Activated CD8-positive, alpha-beta memory T cell treated with anti-CD3 and anti-CD28 coated beads for 1 hour (primary cell): ENCODE results near the gene KLF11.
"Not testable (repeated sequence)": the region's sequence is repeated elsewhere in the genome, so short reads cannot be mapped to it uniquely, and the experiment has no call there.

Source experiments
- DNase-seq, 2 donors: peaks; one replicate each; pipeline ENCODE4 v3.0.0-alpha.2; 2020; ENCODE audit warnings: low read depth in 1 of 2; ENCODE audit errors: extremely low read depth in 1 of 2

KLF11 gene

DNA sequence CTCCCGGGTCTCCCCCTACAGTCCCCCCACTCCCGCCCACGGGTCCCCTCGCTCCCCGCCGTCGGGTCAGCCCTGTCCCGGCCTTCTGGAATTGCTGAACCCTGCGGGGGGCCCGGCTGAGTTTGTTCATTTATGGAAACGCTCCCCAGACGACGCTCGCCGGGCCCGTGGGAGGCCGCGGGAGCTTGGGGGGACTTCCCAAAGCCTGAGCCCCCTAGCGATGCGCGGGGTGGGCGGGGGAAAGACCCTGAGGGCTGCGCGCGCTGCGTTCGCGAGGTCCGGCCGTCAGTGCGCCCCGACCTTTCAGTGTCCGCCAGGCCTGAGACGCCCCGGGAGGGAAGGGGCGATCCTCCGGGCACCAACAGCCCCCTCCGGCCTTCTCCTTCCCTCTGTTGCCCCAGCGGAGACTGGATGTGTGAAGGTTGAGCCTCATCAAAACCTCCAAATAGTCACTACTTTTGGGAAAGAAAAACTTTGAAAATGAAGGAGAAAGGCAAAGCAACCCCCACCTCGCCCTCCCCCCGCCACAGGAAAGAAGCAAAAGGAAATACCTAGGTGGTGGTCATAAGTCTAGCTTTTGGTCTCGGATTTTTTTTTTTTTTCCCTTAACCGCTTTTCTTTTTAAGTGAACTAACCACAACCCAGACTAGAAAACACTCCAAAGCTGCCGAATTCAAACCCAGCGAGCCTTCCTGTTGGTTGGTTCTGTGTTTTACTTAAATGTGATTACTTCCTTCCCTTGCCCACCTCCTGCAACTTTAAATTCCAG, 37.4 kb downstream of the KLF11 start:
- DNase-seq, result no peak

DNA sequence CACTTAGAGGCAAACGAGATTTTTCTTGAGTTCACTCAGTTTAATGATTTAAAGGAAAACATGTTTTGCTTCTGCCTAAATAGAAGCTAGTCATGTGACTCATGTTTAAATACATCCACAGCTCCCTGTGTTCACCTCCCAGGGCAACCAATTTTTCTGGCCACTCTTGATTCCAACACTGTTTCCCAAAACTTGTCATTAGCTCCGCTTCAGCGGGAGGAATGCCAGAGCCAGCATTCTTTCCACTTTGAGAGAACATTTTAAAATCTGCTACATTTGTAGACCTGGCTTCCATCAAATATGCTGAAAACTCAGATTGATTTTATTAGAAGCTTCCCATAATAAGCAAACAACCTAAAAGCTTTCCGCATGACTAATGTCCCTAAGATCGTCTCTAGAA, 39.7 kb downstream of the KLF11 start:
- no peak for DNase-seq

DNA sequence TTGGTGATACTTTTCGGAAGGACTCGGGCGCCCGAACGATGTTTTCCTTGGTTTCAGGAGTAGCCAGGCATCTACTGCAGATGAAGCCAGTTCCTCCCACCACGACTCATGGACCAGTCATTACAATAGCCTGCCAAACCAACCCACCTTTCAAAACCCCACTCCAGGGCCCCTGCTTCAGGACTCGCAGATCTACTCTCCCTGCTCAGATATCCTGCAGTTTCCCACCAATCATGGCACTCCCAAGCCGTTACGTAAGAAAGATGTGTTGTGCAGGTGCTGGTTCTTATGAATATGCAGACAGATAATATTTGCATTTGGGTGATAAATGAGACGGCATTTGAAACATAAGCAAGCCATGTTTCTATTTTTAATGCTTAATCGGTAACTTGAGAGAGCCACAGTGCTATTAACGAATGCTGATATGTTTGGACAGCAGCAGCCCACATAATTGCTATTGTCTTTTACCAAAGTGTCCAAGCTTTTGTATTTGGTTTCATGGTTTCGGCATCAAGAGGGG, 40.4 kb downstream of the KLF11 start:
- no peak for DNase-seq

DNA sequence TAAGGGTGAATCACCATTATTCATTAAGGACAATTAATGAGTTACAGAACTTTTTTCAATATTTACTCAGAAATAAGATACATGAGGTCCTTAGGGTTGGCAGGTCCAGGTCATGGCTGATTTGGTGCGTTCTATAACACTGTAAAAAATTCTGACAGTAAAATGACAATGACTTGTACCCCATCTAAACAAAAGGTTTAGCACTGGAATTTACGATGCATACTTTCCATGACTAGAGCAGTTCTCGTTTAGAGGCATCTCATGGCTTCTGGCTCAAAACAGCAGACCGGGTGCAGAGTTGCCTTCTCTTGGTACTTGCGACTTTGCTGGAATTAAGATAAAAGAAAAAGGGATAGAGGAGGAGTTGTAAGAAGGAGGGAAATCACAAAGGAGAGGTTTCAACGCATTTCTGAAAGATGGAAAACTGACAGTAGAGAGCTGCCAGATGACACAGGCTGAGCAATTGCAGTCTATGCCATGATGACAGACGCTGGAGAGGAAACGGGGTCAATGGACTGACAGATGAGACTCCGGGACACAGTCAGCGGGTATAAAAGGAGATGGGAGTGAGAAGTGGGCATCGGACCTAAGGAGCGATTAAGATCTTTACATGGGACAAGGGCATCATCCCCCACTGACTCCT, 41.0 kb downstream of the KLF11 start:
- no peak for DNase-seq

DNA sequence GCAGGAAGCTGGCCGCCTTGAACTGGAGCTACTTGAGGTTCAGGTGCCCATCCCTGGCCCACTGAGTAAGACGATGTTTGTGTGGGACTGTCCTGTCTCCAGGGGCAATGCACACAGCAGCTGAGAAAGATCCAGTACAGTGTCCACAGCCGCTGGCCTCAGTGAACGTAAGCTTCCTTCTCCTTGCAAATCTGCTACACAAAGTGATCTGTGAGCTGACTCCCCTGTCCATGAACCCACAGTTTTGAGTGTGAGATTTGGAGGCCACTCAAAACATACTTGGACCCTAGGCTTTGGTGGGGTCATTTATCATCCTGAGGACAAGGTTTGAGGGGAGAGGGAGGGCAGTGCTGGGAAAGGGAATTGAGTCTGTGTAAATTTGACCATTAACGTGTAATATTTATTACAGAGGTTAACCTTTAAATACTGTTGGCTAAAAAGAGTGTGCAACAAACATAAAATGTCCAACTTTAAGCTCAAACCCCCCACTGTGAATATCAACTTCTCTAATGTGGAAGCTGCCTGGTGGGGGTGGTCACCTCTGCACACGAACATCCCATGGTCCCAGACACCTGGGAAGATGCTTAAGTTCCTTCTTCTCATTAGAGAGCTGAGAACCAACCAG, 41.8 kb downstream of the KLF11 start:
- DNase-seq, result no peak

DNA sequence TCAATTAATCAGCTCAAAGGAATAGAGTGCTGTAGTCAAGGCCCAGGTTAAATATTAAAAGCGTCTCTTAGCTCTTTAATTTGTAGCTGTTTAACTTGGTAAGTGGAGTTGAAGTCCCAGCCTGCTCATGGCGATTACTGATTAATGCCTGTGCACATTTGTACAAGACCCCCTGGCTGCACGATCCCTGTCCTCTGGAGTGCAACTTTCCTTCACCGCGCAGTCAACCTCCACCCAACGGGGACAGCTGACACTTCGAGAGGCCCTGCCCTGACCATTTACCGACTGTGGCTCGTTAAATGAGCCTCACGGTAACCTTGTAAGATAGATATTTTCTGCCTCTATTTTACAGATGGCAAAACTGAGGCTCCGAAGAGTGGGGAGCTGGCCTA, 42.3 kb downstream of the KLF11 start:
- no peak for DNase-seq

DNA sequence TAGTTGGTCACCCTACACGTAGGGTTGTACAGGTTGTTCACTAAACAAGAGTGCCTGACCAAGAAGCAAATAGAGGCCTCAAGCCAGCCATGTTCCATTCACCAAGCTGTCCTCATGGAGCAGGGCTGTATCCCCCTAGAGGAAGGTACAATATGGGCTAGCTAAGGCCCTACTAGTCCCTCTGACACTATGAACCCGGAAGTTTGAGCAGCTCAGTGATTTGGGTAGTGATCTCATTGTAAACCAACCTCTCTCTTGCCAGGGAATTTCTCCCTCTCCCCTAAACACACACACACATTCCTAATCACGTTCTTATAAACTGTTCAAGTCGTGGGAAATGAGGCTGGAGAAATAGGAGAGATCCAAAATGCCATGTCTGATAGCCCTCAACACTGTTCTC, 43.6 kb downstream of the KLF11 start:
- no peak for DNase-seq

DNA sequence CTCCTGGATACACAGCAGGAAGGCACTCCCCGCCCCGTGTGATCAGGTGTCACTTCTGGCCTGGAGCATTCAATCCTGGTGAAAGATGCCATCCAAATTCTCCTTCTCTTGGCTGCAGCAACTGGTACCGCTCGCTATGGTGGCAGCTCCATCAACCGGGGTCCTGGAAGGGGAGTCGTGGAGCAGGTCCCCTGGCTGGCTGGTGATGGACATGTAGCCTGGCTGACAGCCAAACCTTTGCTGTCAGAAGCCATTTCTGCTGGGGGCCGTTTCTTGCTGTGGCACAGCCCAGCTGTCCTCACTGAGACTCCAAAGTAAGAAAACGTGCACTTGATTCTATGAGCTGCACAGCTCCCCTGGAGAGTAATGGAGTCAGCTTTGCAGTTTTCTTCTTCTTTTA, 44.0 kb downstream of the KLF11 start:
- no peak for DNase-seq

DNA sequence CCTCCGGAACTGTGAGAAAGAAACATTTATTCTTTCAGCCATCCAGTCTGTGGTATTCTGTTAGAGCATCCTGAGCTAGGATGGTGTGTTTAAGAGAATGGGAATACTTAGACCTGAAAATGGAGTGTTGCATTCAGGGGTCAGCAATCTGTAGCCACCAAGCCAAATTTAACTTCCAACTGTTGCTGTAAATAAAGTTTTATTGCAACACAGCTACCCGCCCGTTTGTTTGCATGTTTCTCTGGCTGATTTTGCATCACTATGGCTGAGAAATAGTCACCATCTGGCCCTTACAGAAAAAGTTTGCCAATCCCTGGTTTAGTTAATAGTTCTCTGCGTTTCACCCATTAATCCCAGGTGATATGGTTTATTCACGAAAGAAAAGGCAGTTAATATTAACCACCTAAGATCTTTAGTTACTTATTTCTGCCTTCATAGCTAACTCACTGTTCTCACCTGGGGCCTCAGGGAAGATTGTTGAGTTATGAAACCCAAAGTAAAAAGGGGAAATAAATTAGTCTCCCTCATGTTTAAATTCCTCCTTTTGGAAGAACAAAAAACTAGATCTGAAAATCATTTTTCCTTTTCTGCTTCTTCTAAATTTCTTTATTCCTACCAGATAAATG, 46.3 kb downstream of the KLF11 start:
- no peak for DNase-seq

DNA sequence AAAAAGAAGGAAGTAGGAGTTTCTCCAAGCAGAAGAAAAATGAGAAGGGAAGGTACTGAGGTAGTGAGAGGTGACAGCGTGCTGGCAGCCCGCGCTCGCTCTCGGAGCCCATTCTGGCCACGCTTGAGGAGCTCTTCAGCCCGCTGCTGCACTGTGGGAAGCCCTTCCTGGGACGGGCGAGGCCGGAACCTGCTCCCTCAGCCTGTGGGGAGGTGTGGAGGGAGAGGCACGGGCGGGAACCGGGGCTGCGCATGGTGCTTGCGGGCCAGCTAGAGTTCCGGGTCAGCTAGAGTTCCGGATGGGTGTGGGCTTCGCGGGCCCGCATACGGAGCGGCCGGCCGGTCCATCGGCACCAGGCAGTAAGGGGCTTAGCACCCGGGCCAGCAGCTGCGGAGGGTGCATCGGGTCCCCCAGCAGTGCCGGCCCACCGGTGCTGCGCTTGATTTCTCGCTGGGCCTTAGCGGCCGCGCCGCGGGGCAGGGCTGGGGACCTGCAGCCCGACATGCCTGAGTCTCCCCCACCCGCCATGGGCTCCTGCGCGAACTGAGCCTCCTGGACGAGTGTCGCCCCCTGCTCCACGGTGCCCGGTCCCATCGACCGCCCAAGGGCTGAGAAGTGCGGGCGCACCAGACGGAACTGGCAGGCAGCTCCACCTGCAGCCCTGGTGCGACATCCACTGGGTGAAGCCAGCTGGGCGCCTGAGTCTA, 48.0 kb downstream of the KLF11 start:
- DNase-seq, result no peak

DNA sequence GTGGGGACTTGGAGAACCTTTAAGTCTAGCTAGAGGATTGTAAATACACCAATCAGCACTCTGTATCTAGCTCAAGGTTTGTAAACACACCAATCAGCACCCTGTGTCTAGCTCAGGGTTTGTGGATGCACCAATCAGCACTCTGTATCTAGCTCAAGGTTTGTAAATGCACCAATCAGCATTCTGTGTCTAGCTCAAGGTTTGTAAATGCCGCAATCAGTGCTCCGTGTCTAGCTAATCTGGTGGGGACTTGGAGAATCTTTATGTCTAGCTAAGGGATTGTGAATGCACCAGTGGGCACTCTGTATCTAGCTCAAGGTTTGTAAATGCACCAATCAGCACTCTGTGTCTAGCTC, 48.5 kb downstream of the KLF11 start:
- DNase-seq, result not testable (repeated sequence)

DNA sequence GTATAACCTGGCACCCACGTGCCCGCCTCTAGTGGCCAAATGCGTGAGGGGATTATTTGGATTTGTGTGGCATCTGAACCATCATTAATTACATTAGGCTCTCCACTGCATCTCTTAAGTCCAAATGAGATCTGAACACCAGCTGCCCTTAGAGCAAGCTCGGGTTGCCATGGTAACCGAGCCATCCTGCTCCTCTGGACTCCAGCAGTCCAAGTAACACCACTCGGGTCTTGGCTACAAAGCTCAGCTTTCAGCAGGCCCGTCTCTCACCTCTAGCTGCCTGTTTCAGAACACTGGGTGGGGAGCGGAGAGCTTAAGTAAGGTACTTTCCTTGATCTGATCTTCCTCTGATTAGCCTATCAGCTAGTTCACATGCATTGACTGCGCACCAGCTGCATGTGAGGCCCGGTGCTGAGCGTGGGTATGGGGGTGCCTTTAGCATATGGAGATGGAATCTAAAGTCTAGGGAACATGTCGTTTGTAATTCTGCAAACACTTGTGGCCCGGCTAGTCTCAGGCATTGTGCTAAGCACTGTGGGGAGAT, 51.0 kb downstream of the KLF11 start:
- no peak for DNase-seq

DNA sequence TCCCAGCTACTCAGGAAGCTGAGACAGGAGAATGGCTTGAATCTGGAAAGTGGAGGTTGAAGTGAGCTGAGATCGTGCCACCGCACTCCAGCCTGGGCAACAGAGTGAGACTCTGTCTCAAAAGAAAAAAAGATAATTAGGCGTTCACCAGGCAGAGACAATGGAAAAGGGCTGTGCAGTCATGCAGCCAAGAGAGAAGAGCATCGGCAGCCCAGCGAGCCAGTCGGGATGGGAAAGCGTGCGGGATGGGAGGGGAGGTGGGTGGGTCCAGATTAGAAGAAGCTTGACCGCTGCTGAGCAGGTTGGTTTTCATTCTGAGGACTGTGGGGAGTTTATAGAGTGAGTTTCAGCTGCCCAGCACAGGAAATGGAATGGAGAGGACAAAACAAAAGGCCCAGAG, 51.8 kb downstream of the KLF11 start:
- DNase-seq, result no peak

DNA sequence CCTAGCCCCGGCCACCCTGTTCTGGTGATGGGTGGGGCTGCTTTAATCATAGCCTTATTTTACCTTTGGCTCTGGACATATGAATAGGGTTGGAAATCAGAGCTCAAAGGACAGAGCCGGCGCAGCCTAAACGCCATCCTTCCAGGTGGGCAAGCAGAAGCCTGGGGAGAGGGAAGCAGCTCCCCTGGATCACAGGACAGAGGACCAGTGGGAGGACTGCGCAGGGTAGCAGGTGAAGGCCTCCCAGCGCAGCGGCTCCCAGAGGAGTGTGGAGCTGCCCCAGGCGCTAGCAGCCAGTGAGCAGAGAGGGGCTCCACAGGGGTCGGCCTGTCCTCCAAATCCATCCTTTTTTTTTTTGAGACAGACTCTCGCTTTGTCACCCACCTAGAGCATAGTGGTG, 53.3 kb downstream of the KLF11 start:
- no peak for DNase-seq

DNA sequence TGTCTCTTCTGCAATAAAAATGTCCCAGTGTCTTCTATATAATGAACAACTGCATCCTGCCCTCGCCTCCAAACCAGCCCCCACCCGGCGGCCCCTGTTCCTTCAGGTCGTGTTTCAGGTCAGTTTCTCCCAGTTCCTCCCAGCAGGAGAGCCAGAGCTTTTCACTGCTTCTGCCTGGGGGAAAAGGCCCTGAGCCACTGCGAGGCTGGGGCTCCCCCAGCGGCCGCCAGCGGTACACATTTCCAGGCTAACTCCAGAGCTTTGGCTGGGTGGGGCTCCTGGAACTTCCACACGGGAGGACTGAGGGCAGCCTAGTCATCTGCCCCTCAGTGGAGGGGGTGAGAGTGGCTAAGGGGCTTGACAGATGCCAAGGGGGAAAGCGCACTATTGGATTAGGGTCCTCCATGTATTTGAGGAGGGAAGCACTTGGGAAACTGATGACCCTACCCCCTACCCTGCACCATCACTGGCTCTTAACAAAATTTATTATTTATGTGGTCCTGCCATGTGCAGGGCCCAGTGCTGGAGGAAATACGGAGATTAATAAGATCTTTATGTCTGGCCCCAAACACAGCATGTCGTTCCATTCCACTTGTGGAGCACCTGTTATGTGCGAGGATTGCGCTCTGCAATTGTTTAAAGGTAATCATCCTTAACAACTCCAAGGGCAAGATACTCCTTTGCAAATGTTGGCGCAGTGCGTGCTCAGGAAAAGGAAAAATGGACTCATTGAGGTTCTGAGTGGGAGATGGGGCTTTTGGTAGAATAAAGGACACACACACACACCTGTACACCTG, 54.2 kb downstream of the KLF11 start:
- DNase-seq, result no peak

DNA sequence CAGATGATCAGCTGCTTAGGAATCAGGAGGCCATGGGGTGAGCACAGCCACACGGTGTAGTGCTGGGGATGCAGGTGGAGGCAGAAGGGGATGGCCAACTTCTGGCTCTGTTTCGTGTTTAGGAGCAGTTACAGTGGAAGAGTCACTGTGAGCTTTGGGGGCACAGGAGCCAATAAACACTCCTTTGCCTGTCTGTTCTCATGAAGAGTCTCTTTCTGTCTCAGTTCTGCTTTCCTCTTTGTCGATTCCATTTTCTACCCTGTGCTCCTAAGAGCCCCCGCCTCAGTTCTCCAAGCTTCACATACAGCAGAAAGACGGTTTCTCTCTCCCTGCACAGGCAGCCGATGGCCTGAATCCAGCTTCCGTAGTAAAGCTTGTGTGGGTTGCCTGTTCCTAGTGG, 58.1 kb downstream of the KLF11 start:
- DNase-seq, result no peak

DNA sequence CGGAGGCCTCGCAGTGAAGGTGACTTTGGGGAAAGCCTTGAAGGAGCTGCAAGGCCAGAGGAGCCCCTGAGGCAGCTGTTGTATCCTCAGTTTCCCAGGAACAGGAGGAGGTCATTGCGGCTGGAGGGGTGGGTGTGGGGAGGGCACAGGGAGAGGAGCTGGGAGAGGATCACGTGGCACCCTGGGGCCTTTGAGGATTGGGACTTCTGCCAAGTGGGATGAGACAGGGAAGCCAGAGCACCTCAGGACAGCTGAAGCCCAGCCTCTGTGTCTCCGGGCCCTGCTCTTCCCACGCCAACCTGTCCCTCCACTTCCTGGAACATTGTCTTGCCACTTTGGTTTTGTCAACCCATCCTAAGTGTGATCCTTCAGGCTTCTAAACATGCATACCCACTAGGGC, 59.8 kb downstream of the KLF11 start:
- no peak for DNase-seq
